GM12891 (cell line): ENCODE measurements around the gene F12.

Experiments used
- POLR2AphosphoS5 ChIP-seq: IDR thresholded peaks from 2 replicates; pipeline ENCODE4 v1.6.1; 2011; ENCODE audit warnings: low read depth, low read length, control low read depth
- TAF1 ChIP-seq: IDR thresholded peaks from 2 replicates; pipeline ENCODE4 v1.6.1; 2011; ENCODE audit warnings: low read depth, low read length, control low read depth

- TF ChIP-seq TAF1 (no peak), POLR2AphosphoS5 (no peak)
Observed at GRCh38 chr5:177364159-177364962, 45.0 kb downstream of the F12 start.
